ENCODE data around the gene TTC7B. TPM values are rescaled to one million over a fixed set of nuclear protein-coding genes. Genes with fewer than 3 reads are reported as not detected.

Gene TTC7B
- total and polyA plus RNA-seq, 2 experiments from 2014 or later: 7.9 to 28.6 TPM

DNA sequence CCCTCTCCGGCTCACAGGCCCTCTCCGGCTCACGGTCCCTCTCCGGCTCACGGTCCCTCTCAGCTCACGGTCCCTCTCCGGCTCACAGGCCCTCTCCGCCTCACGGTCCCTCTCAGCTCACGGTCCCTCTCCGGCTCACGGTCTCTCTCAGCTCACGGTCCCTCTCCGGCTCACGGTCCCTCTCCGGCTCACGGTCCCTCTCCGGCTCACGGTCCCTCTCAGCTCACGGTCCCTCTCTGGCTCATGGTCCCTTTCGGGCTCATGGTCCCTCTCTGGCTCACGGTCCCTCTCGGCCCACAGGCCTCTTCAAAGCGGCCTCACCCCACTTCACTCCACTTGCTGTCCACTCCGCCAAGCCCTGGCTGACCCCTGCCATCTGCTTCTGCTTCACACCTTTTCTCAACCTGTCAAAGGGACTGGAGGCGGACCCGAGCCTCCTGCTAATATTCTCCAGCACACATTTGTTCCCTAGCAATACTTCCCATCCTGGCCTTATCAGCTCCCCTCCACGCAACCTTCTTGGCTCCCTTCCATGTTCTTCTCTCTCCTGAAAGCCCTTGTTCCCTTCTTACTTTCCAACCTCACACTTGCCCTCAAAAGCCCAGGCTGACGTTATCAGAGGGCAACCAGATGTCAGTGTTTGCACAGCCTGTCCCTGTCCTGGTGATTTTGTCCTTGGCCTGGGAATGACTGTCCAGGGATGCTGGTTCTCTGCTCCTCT, 242.7 kb downstream of the TTC7B start (continued):
- no peak for TF ChIP-seq ZNF462 (CRISPR knock-in tag; IDR thresholded peaks at IDR 0.05)
- TF ChIP-seq, protein P1, sequence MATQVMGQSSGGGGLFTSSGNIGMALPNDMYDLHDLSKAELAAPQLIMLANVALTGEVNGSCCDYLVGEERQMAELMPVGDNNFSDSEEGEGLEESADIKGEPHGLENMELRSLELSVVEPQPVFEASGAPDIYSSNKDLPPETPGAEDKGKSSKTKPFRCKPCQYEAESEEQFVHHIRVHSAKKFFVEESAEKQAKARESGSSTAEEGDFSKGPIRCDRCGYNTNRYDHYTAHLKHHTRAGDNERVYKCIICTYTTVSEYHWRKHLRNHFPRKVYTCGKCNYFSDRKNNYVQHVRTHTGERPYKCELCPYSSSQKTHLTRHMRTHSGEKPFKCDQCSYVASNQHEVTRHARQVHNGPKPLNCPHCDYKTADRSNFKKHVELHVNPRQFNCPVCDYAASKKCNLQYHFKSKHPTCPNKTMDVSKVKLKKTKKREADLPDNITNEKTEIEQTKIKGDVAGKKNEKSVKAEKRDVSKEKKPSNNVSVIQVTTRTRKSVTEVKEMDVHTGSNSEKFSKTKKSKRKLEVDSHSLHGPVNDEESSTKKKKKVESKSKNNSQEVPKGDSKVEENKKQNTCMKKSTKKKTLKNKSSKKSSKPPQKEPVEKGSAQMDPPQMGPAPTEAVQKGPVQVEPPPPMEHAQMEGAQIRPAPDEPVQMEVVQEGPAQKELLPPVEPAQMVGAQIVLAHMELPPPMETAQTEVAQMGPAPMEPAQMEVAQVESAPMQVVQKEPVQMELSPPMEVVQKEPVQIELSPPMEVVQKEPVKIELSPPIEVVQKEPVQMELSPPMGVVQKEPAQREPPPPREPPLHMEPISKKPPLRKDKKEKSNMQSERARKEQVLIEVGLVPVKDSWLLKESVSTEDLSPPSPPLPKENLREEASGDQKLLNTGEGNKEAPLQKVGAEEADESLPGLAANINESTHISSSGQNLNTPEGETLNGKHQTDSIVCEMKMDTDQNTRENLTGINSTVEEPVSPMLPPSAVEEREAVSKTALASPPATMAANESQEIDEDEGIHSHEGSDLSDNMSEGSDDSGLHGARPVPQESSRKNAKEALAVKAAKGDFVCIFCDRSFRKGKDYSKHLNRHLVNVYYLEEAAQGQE (IDR thresholded peaks at IDR 0.05; ENCODE audit: unreplicated experiment): no peak
- no peak for TF ChIP-seq ZNF114 (CRISPR knock-in tag; IDR thresholded peaks at IDR 0.05)
- no peak for TF ChIP-seq STAT1 (IDR thresholded peaks at IDR 0.05; ENCODE audit: unreplicated experiment)
- no peak for TF ChIP-seq EZH2 (IDR thresholded peaks at IDR 0.05; ENCODE audit: low read depth, unreplicated experiment)

All from GM23338 (cell line).